DMS79 (cell line): Measurements from ENCODE around the gene KRTAP4-4.

Experiments used
- DNase-seq: peaks from one replicate; lab custom pipeline; 2025; lab: John Stamatoyannopoulos, UW

The KRTAP4-4 gene

GRCh38 chr17:41111151-41111885 is 49.2 kb downstream of the KRTAP4-4 start:
- DNase-seq: no peak
